Neural cell (in vitro differentiated cells): ENCODE results near the gene PCTP. TPM values are rescaled to one million over a fixed set of nuclear protein-coding genes. Genes with fewer than 3 reads are reported as not detected.

Experiments
- H2AFZ ChIP-seq: fragments of 200-600, 300-800 bp; sonication (generic), shearing (Covaris generic); 2 replicates; pipeline ENCODE4 v1.6.0; 2014; ENCODE audit warnings: low read depth, mild to moderate bottlenecking, antibody characterized with exemption, low read length, moderate library complexity
- H3F3A ChIP-seq: fragments of 200-600 bp; shearing (Covaris generic); 2 replicates; pipeline ENCODE4 v1.6.1; 2016; ENCODE audit warnings: mild to moderate bottlenecking, moderate library complexity, mixed read lengths, antibody characterized with exemption, low read length; ENCODE audit not compliant: insufficient read depth, poor library complexity, severe bottlenecking
- H3K27ac ChIP-seq: fragments of 200-600, 300-800 bp; sonication (generic), shearing (Covaris generic); 2 replicates; pipeline ENCODE4 v1.5.1; 2014; ENCODE audit warnings: mild to moderate bottlenecking, low read length, moderate library complexity
- H3K27me3 ChIP-seq: fragments of 300-800, 200-600 bp; sonication (generic), shearing (Covaris generic); 2 replicates; pipeline ENCODE4 v1.6.0; 2014; ENCODE audit warnings: mild to moderate bottlenecking, low read depth, low read length, moderate library complexity; ENCODE audit not compliant: insufficient read depth
- H3K36me3 ChIP-seq: fragments of 300-800, 200-600 bp; sonication (generic), shearing (Covaris generic); 2 replicates; pipeline ENCODE4 v1.5.1; 2014; ENCODE audit warnings: mild to moderate bottlenecking, antibody characterized with exemption, low read length, moderate library complexity; ENCODE audit not compliant: insufficient read depth
- H3K4me2 ChIP-seq: fragments of 300-800, 200-600 bp; sonication (generic), shearing (Covaris generic); 2 replicates; pipeline ENCODE4 v1.6.0; 2014; ENCODE audit warnings: mild to moderate bottlenecking, low read length
- H3K4me3 ChIP-seq: fragments of 300-800, 200-600 bp; sonication (generic), shearing (Covaris generic); 2 replicates; pipeline ENCODE4 v1.5.1; 2014; ENCODE audit warnings: mild to moderate bottlenecking, low read length, moderate library complexity
- H3K79me2 ChIP-seq: fragments of 200-600 bp; shearing (Covaris generic); replicated peaks from 2 replicates; pipeline ENCODE4 v1.6.0; 2014; ENCODE audit warnings: mild to moderate bottlenecking, low read length, moderate library complexity; ENCODE audit not compliant: insufficient read depth
- H3K9ac ChIP-seq: fragments of 300-800, 200-600 bp; sonication (generic), shearing (Covaris generic); 2 replicates; pipeline ENCODE4 v1.6.1; 2016; ENCODE audit warnings: mild to moderate bottlenecking, low read length, mixed read lengths
- H3K9me2 ChIP-seq: fragments of 200-600 bp; shearing (Covaris generic); 2 replicates; pipeline ENCODE4 v1.6.1; 2016; ENCODE audit warnings: mild to moderate bottlenecking, low read length, mixed read lengths; ENCODE audit not compliant: insufficient read depth
- H3K9me3 ChIP-seq: fragments of 200-600, 300-800 bp; sonication (generic), shearing (Covaris generic); 2 replicates; pipeline ENCODE4 v1.6.1; 2016; ENCODE audit warnings: mild to moderate bottlenecking, mixed run types, low read length, moderate library complexity, mixed read lengths
- H4K20me1 ChIP-seq: fragments of 200-600 bp; shearing (Covaris generic); 2 replicates; pipeline ENCODE4 v1.6.1; 2016; ENCODE audit warnings: mild to moderate bottlenecking, mixed run types; ENCODE audit not compliant: insufficient read depth
- EP300 ChIP-seq: fragments of 450-650 bp; conservative IDR thresholded peaks from 2 replicates; pipeline ENCODE4 v1.6.1; 2014; ENCODE audit warnings: antibody characterized with exemption, mild to moderate bottlenecking, moderate library complexity; ENCODE audit not compliant: poor library complexity, severe bottlenecking
- EZH2 ChIP-seq: fragments of 200-600, 300-800 bp; shearing (Covaris generic), sonication (generic); IDR thresholded peaks from 2 replicates; pipeline ENCODE4 v1.6.1; 2014; ENCODE audit warnings: antibody characterized with exemption, low read length, borderline replicate concordance, mild to moderate bottlenecking; ENCODE audit not compliant: insufficient read depth, poor library complexity, severe bottlenecking
- MXI1 ChIP-seq: fragments of 450-650 bp; conservative IDR thresholded peaks from 2 replicates; pipeline ENCODE4 v1.6.1; 2014; ENCODE audit warnings: antibody characterized with exemption, mild to moderate bottlenecking; ENCODE audit not compliant: poor library complexity, severe bottlenecking
- POLR2AphosphoS5 ChIP-seq: IDR thresholded peaks from 2 replicates; pipeline ENCODE4 v1.6.1; 2012
- RAD21 ChIP-seq: fragments of 450-650 bp; conservative IDR thresholded peaks from 2 replicates; pipeline ENCODE4 v1.6.1; 2014; ENCODE audit warnings: antibody characterized with exemption, mild to moderate bottlenecking, moderate library complexity
- REST ChIP-seq: IDR thresholded peaks from 2 replicates; pipeline ENCODE4 v1.6.1; 2012; ENCODE audit warnings: borderline replicate concordance
- SMC3 ChIP-seq: fragments of 450-650 bp; conservative IDR thresholded peaks from 2 replicates; pipeline ENCODE4 v1.6.1; 2014; ENCODE audit warnings: antibody characterized with exemption, mild to moderate bottlenecking, moderate library complexity; ENCODE audit not compliant: poor library complexity
- TAF1 ChIP-seq: IDR thresholded peaks from 2 replicates; pipeline ENCODE4 v1.6.1; 2012; ENCODE audit warnings: low read depth
- polyA minus RNA-seq: library from RNA; depleted of rRNA, polyadenylated mRNA; stranded (reverse); fragments of >200 nt; gene quantifications from 2 replicates; pipeline ENCODE4 v1.2.3, GENCODE V29; 2014
- polyA plus RNA-seq: library from polyadenylated mRNA; depleted of rRNA; stranded (reverse); fragments of >200 nt; gene quantifications from 2 replicates; pipeline ENCODE4 v1.2.3, GENCODE V29; 2014
- TF ChIP-seq, protein P1 (sequence below): fragments of 450-650 bp; IDR thresholded peaks from 2 replicates; pipeline ENCODE4 v1.5.1; 2014; ENCODE audit warnings: antibody characterized with exemption, mild to moderate bottlenecking, moderate library complexity; ENCODE audit not compliant: poor library complexity, severe bottlenecking

Gene PCTP
- polyA plus RNA-seq (3.9 and 6.4 TPM in 2 replicates), polyA minus RNA-seq (3.2 and 6.6 TPM in 2 replicates)

- no peak within 1 kb of the TSS for H3K27ac ChIP-seq
- TF ChIP-seq, protein P1, sequence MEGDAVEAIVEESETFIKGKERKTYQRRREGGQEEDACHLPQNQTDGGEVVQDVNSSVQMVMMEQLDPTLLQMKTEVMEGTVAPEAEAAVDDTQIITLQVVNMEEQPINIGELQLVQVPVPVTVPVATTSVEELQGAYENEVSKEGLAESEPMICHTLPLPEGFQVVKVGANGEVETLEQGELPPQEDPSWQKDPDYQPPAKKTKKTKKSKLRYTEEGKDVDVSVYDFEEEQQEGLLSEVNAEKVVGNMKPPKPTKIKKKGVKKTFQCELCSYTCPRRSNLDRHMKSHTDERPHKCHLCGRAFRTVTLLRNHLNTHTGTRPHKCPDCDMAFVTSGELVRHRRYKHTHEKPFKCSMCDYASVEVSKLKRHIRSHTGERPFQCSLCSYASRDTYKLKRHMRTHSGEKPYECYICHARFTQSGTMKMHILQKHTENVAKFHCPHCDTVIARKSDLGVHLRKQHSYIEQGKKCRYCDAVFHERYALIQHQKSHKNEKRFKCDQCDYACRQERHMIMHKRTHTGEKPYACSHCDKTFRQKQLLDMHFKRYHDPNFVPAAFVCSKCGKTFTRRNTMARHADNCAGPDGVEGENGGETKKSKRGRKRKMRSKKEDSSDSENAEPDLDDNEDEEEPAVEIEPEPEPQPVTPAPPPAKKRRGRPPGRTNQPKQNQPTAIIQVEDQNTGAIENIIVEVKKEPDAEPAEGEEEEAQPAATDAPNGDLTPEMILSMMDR, result peak; percentile 63
- TF ChIP-seq POLR2AphosphoS5, result no peak
- no peak for TF ChIP-seq TAF1
- TF ChIP-seq SMC3, result no peak
- no peak for TF ChIP-seq EP300
- no peak for TF ChIP-seq MXI1
- TF ChIP-seq REST, result no peak
- peak; percentile 24 for TF ChIP-seq RAD21
- no peak for TF ChIP-seq EZH2
Observed at GRCh38 chr17:55750750-55751657, at the start of gene PCTP. TSS of gene PCTP (plus strand) at chr17:55751051. CDS start at chr17:55751104, 53 bp downstream.

GRCh38 chr17:55702150-55702549 lies 48.7 kb upstream of the PCTP start:
- H3F3A ChIP-seq, result no peaks in the 10 kb centered on the region
- no peaks in the 10 kb centered on the region for H3K79me2 ChIP-seq
- no peak overlapping the region for H3K4me2 ChIP-seq
- no peaks in the 10 kb centered on the region for H3K9me2 ChIP-seq
- no peaks in the 10 kb centered on the region for H3K36me3 ChIP-seq
- no peak overlapping the region for H2AFZ ChIP-seq
- no peak for TF ChIP-seq MXI1
- no peak for TF ChIP-seq EP300
- no peak for TF ChIP-seq TAF1
- TF ChIP-seq POLR2AphosphoS5, result no peak
- TF ChIP-seq REST, result no peak
- no peak for TF ChIP-seq SMC3
- no peaks in the 10 kb centered on the region for H3K27me3 ChIP-seq
- H3K4me3 ChIP-seq, result no peak overlapping the region
- no peaks in the 10 kb centered on the region for H3K9me3 ChIP-seq
- H4K20me1 ChIP-seq, result no peaks in the 10 kb centered on the region
- H3K9ac ChIP-seq, result no peak overlapping the region
- no peak overlapping the region for H3K27ac ChIP-seq

More at GRCh38 chr17:55750750-55751657, at the start of gene PCTP:
- no peaks in the 10 kb centered on the region for H3K36me3 ChIP-seq
- H3F3A ChIP-seq, result no peaks in the 10 kb centered on the region
- no peaks in the 10 kb centered on the region for H3K9me2 ChIP-seq
- no peaks in the 10 kb centered on the region for H4K20me1 ChIP-seq
- H3K79me2 ChIP-seq, result peaks cover 6% of the 10 kb centered on the region
- H3K9me3 ChIP-seq, result no peaks in the 10 kb centered on the region
- H3K4me2 ChIP-seq, result peak within 1 kb of the TSS; percentile 54
- no peaks in the 10 kb centered on the region for H3K27me3 ChIP-seq
- H2AFZ ChIP-seq, result peak within 1 kb of the TSS; percentile 77
- H3K4me3 ChIP-seq, result peak within 1 kb of the TSS; percentile 91
- peak within 1 kb of the TSS; percentile 71 for H3K9ac ChIP-seq
